ENCODE measurements around the gene CTDSPL.
A peak's percentile ranks its signal among the peaks of the same experiment; 100 is the strongest.

CTDSPL gene

DNA sequence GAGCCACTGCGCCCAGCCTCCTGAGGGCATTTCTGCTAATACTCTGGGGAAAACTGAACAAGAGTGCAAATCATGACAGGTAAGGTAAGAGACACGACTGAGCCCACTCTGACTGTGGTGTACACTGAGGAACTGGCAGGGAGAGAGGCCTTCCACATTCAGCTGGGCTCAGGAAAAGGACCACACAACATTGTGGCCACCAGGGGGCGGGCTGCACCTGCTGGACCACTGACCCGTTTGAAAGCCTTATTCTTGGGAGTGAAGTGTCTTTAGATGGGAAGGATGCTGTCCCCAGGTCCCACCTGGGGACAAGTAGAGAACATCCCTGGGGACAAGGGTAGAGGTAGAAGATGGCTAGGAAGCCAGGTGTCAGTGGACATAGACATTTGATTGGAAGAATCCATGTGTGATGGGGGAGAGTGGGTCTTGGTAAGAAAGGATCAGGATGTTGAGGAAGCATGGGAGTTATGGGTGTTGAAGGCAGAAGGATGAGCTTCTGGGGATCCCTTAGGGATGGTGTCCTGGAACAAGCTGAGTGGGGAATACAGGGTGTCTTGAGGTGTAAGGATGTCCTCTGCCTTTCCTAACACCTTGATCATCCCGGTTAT is 6.2 kb upstream of the CTDSPL start:
- peak; percentile 14 for DNase-seq

DNA sequence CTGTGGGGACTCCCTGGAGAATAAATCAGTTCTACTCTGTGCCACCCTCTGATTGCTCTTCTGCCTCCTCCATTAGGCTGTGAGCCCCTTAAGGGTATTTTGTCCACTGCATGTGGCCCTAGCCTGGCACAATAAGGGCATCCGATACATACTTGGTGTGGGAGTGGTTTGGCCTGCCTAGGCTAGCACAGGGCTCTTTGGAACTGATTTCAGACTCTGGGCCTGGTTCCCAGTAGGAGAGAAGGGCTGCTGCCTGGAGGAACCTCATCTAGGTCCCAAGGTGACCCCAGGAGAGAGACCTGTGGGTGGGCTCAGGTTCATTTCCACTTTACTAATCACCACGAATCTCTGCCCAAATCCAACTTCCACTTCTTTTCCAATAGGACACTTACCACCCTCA is 5.3 kb upstream of the CTDSPL start:
- no peak for DNase-seq

DNA sequence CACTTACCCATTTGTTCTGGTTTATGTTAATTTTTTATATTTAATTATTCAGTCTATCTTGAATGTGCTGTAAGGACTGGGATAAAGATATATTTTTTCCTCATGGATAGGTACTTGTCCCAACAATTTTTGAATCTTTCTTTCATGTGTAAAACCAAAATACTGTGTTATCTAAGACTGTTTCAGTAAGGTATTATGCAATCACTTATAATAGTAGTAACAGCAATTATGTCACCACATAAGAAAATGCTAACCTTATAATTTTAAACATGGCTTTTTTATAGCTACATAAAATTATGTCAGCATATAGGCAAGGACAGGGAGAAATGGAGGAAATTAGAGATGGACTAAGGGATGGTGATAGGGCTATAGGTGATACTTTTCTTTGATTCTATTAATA is 2.9 kb upstream of the CTDSPL start:
- no peak for DNase-seq

DNA sequence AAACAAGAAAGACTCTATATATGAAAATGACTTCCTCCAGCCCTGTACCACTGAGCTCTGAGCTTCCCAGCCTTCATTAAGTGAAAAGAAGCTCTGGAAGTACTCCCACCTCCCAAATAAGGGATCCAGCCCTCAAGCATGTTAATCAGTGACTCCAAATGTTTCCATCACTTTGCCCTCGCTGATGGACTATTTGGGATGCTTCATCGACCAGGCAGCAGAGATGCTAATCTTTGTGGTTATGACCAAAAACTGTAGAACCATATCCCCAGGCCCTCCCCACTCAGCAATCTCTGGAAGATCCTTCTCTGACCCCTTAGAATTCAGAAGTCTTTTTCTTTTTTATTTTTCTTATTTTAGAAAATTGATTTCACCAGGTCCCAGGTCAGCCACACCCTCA is 2.3 kb upstream of the CTDSPL start:
- no peak for DNase-seq

DNA sequence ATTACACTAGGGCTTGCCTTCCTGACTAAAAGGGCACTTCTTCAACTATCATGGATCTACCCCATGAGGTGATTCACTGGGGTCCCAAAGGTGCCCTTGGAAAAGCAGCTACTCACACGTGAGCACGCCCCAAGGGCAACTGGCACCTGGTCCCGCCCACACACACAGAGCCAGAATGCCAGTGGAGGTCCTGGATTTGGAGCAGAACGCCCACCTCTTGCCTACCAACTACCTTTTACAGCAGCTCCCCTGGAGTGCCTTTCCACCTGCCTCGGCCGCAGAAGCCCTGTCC is 1.8 kb upstream of the CTDSPL start:
- no peak for DNase-seq

DNA sequence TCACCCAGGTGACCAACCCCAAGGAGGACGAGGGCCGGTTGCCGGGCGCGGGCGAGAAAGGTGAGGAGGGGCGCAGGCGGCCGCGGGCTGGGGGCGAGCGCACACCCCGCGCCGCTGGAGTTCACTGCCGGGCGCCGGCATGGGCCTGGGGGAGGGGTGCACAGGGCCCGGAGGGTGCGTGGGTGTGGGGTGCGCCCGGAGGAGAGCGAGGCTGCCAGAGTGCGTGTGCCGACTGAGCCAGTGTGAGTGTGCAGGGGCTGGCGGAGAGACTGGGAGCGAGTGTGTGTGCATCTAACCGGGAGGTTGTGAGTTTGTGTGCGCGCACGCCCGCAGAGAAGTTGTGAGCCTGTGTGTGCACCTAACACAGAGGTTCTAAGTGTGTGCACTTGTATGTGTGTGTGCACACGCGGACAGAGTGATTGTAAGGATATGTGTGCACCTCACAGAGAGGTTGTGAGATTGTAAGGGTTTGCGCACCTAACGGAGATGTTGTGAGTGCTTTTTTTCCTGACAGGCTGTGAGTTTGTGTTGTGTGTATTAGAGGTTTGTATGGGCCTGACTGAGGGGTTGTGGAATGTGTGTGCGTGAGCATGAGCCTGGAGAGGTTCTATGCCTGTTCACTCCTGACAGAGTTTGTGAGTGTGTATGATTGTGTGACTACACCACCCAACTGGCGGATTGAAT is 681 bp downstream of the CTDSPL start:
- DNase-seq: no peak

DNA sequence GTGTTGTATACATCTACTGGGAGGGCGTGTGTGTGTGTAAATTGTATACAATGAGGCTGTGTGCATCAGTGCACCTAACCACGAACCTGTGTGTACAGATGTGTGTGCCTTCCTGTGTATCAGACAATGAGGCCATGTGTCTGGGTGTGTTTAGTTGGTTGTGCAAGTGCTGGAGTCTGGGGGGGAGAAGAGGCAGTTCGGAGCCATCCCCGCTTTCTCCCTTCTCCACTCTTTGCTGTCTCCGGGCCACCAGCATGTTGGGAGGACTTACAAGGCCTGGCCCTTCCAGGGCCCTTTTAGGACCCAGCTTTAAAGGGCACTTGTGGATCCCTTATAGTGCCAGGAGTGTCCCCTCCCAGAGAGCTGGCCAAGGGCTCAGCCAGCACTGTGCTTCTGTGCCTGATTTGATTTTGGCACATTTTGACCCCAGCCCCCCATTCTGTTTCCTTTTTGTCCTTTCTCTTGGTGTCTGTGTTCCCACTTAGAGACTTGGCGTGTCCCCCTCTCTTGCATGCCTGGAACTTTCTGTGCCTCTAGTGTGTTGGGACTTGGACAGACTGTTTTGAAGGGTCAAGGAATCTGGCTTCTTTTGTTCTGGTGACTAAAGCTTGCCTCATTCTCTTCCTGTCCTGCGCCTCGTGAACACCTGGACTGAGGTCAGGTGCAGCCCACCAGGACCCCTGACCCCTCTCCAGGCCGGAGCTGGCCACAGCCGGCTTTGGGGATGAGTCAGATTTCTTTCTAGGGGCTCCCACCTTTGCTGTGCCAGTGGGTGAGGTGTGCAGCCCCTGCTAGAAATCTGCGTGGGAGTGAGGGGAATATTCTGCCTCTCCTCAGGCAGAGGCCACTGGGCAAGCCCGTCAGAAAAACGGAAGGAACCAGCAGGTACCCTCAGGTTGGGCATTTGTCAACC is 1.5 kb downstream of the CTDSPL start:
- no peak for DNase-seq

DNA sequence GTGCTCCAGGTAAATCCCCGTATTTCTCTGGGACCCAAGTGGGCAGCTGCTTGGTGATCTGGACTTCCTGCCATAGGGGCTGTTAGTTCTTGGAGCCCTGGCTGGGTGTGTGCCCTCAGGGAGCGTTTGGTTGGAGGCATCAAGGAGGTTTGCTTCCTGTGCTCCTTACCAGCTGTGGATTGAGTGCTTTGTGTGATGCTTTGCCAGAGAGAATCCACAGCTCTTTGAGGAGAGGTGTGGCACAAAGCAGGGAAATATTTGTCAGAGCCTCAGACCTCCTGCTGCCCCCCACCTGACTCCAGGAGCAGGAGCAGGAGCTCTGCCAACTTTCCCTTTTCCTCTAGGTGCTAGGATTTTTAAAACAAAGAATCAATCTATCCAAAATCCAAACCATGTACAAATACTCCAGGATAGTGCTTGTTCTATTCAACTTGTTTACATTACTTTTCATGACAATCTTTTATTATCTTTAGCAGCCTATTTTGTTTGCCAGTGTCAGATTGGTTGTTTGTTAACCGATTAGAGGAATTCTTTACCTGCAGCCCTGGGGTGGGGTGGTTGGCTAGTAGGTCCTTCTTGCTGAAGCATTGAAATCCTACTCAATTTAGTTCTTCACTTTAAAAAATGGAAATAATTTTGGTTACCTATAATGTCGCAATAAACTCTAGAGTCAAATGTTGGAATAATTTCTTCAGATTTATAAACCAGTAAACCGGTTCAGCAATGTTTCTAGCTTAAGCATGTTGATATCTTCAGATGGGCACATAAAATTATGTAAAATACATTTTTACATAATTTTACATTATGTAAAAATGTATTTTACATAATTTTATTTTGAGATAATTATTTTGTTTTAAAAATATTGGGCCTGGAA is 2.5 kb downstream of the CTDSPL start:
- no peak for DNase-seq

DNA sequence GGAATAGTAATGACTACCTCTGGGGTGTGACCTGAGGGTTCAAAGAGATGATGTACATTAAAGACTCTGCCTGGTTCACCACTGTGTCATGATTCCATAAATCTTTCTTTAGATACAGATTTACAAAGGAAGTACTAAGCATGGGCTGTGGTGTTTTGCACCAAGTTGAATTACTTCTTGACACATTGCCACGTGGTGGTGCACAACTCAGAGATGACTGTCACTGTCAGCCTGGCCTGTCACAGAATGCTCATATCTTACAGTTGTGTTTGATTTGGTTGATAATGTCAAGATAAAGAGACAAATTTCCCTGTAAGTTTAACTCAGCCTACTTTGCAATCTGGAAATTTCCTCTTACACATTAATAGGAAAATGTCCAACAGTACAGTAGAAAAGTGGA is 3.2 kb downstream of the CTDSPL start:
- DNase-seq: no peak

DNA sequence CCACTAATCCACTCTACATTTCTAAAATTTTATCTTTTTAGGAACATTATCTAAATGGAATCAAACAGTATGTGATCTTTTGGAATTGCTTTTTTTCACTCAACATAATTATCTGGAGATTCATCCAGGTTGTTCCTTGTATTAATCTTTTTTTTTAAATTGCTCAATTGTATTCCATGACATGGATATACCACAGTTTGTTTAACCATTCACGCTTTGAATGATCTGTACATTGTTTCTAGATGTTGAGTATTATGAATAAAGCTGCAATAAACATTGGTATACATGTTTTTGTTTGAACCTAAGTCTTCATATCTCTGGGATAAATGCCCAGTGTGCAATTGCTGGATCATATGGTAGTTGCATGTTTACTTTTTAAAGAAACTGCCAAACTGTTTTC is 5.5 kb downstream of the CTDSPL start:
- no peak for DNase-seq

DNA sequence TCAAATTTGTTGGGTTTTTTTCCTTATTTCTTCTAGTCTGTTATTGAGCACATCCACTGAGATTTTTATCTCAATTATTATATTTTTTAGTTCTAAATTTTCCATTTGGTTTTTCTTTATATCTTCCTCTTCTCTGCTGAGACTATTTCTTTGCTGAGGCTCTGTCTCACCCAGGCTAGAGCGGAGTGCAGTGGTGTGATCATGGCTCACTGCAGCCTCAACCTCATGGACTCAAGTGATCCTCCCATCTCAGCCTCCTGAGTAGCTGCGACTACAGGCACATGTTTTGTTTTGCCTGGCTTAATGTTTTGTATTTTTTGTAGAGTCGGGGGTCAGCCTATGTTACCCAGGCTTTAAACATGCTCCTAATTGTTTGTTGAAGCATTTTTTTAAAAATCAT is 10.2 kb downstream of the CTDSPL start:
- DNase-seq: no peak

DNA sequence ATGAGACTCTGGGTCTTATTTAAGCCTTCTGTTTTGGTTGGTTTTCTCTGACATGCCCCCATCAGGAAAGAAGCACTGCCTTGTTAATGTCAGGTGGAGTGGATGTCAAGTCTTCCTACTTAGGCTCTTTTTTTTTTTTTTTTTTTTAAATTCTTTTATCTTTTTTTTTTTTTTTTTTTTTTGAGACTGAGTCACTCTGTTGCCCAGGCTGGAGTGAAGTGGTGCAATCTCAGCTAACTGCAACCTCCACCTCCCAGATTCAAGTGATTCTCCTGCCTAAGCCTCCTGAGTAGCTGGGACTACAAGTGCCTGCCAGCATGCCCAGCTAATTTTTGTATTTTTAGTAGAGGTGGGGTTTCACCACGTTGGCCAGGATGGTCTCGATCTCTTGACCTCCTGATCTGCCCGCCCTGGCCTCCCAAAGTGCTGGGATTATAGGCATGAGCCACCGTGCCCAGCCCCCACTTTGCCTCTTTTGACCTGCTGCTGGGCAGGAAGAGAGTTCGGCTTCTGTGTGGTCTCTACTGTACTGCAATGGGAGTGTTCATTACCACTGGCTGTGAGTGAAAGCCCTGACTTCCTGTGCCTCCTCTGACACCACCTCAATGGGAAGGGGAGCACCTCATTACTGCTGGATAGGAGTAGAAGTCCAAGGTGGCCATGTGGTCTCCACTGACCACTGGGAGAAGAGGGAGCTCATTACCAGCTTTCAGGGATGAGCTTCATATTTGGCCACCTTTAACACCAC is 10.9 kb downstream of the CTDSPL start:
- DNase-seq: no peak

DNA sequence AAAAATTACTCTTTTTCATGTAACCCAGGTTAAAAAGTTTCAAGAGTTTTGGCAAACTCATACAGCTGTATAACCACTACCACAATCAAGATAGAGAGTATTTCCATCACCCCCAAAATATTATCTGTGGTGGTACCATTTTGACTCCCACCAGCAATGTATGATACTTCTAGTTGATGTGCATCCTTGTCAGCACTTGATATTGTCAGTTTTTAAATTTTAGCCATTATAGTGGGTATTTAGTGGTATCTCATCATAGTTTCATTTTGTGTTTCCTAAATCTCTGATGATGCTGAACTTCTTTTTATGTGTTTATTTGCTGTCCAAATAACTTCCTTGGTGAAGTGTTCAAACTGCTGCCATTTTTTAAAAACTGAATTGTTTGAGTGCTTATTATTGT is 14.6 kb downstream of the CTDSPL start:
- no peak for DNase-seq

DNA sequence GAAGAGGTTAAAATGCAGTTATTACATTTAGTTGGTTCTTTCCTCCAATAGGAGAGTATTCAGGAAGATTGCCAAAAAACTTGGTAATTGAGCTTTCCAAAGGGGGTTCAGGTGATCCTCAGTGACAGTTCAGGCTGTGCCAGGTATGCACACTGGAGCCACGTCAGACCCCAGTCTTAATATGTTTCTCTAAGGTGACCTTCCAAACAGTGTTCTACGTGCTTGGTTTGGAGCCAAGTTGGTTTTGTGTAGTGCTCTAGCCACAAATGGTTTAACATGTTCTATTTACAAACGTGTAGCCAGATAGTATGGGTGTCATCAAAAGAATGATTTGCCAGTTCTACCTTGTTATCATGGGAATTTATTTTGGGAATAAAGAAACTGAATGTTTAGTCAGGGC is 21.0 kb downstream of the CTDSPL start:
- no peak for DNase-seq

DNA sequence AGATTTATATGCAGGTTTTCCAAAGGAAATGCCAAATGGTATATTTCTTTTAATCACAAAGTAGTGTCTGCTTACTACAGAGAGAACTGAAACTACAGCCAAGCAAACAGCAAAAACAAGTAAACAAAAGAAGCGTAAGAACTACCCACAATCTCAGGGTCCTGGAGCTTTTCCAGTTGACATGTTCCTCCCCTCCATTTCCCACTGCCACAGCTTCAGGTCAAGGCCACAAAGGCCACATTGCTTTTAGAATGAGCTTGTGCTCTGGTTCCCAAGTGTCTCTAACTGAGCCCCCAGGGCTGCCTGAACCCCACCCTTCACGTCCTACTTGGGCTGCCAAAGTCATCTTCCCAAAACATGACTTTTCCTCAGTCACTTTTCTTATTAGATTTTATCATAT is 24.1 kb downstream of the CTDSPL start:
- no peak for DNase-seq

DNA sequence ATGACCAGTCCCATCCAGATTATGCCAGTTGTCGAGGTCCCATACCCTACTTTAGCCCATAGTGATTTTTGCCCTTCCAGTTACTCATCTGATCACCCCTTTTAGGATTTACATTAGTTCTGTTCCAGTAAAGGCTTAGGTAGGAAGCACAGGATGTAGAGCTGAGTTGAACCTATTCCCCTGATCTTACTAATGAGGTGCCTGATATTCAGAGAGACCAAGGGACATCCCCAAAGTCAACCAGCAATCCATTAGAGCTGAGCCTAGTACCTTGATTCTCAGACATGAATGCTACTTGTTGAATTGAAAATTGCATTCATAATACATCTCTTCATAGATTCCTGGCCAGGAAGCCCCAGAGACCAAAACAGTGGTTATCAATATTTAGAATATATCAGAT is 24.7 kb downstream of the CTDSPL start:
- no peak for DNase-seq

DNA sequence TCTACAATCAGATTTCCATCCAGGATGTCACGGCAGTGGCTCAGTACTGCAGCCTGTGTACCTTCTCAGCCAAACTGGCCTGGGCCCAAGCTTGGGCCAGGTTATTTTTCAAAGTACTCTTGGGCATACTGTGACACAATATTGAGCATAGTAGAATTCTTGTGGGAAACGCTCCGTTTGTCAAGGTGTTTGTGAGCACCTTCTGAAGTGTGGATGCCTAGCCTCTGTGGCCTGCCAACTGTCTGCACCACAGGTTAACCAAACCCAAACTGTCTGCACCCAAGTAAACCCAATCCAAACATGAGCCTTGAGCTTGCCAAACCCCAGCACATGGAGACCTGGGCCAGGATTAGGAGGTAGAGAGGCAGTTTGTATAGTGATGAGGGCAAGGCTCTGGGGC is 25.4 kb downstream of the CTDSPL start:
- DNase-seq: no peak

DNA sequence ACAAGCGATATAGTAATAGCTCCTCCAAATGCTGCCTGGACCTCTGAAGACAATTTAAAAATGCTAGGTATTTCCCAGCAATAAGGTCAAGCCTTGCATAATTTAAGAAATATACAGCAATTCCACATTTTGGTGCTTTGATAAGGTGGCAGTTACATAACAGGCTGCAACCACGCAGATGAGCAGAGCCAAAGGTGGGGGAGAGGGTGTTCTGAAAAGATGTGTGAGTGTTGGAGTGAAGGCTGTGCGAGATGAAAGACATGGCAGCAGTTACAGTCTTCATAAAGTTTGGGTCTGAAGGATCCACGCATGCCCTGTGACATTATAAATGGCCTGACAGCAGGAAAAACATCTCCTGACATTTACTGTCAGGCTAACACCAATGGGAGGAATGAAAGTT is 26.1 kb downstream of the CTDSPL start:
- DNase-seq: no peak

DNA sequence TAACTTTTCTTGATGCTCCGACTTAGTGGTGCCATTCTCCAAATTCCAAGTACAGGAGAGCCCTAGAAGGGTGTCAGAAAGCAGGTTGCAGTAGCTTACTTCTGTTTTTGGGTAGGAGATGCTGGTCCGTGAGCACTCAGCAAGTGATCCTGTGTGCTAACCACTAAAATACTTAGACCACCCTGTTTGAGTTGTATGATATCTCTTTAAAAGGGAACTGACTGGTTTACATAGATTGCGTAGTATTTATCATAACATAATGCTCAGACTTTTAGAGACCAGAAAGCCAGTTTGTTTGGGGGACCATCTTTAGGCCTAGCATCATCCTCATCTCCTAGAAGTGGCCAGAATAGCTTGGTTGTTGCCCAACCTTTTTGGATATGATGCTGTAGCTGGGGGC is 26.7 kb downstream of the CTDSPL start:
- DNase-seq: no peak

DNA sequence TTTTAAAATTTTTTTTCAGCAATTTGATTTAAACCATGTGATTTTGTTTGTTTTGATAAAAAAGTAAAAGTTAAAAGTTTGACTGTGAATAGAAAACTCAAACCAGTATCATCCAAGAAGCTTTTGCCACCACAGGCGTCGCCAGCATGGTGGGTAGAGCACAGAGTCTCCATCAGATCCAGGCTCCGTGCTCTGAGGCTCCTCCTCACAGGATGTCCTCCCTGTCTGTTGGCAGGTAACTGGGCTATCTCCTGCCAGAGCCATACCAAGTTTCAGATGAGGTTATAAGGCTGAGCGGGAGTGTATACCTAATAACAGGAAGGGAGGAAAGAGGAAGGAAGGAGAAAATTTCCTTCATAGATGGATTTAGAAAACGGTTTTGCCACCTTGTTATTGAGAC is 28.8 kb downstream of the CTDSPL start:
- DNase-seq: no peak

DNA sequence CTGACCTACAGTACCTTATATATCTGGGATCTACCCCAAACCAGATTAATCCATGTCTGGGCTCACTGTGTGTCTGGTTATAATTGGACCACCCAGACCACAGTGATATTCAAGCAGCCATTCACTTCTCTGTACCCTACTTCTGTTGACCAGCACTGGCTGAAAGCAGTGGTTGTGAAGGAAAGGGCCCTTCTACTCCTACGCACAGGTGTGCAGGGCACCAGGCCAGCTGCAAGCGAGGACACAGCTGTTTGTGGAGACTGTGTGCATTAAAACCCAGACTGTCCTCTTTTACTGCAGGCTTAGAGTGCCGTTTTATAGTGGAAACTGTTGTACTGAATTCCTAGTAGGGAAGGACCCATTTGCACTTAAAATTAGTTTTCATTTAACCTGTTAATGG is 29.5 kb downstream of the CTDSPL start:
- DNase-seq: no peak

DNA sequence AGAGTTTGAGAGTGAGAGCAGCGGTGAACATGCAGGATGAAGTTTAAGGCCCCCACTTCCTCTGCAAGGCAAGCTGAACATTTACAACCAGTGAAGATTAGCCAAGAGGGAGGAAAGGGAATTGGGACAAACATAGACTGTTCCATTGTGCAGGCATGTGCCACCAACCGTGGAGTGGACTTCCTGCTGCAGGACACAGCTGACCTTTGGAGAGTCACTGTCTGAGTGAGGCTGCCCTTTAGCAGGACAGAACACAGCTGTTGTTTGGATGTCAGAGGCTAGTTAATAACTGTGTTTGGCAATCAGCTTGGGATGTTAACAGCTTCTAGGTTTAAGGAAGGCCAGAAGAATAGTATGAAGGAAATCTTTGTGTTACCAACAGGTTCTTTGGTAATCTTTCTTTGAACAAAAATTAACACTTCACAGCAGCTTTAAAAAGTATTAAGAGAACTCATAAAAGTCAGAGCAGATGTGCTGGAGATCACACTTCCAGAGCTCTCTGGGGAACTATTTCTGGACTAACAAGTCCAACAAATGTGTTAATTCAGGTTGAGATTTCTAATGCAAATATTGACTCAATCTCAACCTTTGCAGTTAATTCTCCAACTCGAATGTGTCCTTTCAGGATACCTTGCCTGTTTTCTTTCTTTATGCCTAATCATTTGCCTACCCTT is 31.4 kb downstream of the CTDSPL start:
- DNase-seq: no peak
